ENCODE data around the gene CXCL12. TPM values are rescaled to one million over a fixed set of nuclear protein-coding genes. Genes with fewer than 3 reads are reported as not detected.

Gene CXCL12
- total and polyA plus RNA-seq, 2 experiments from 2014 or later: 341 to 609 TPM

- TF ChIP-seq EZH2 (IDR thresholded peaks at IDR 0.05; ENCODE audit: insufficient read depth, poor library complexity, severe bottlenecking): no peak
- no peak for TF ChIP-seq EZH2phosphoT487 (IDR thresholded peaks at IDR 0.05; ENCODE audit: insufficient read depth, low read depth)
- no peaks in the 10 kb centered on the region for H3K9me2 ChIP-seq (ENCODE audit: insufficient read depth)
- peaks cover 9% of the 10 kb centered on the region for H3K4me1 ChIP-seq (ENCODE audit: insufficient read depth)
- H3F3A ChIP-seq (ENCODE audit: insufficient read depth): peaks cover 61% of the 10 kb centered on the region
- in situ Hi-C loops (cut with MboI): no loop called here
- WGBS, 2 experiments (ENCODE audit: low coverage in 1 of 2, low lambda C conversion rate in 2 of 2, missing lambda C conversion rate in 2 of 2): 85 to 86% methylated on average over 14 of the region's 14 CpGs
- no peak overlapping the region for H3K4me2 ChIP-seq (ENCODE audit: unreplicated experiment)
- no peak overlapping the region for H2AFZ ChIP-seq
- no peak overlapping the region for H3K9ac ChIP-seq
- no peaks in the 10 kb centered on the region for H4K20me1 ChIP-seq (ENCODE audit: insufficient read depth)
- peaks cover 83% of the 10 kb centered on the region for H3K79me2 ChIP-seq (ENCODE audit: insufficient read depth)
- H3K27me3 ChIP-seq (replicated peaks; ENCODE audit: insufficient read depth): no peaks in the 10 kb centered on the region
- H3K27ac ChIP-seq: no peak overlapping the region
- no peak overlapping the region for H3K4me3 ChIP-seq
- H3K36me3 ChIP-seq (ENCODE audit: low read depth): peaks cover 42% of the 10 kb centered on the region
- H3K9me3 ChIP-seq (ENCODE audit: low read depth): no peaks in the 10 kb centered on the region
- DNase-seq: no peak
Observed at GRCh38 chr10:44378626-44379025, 6.3 kb downstream of the CXCL12 start.

DNA sequence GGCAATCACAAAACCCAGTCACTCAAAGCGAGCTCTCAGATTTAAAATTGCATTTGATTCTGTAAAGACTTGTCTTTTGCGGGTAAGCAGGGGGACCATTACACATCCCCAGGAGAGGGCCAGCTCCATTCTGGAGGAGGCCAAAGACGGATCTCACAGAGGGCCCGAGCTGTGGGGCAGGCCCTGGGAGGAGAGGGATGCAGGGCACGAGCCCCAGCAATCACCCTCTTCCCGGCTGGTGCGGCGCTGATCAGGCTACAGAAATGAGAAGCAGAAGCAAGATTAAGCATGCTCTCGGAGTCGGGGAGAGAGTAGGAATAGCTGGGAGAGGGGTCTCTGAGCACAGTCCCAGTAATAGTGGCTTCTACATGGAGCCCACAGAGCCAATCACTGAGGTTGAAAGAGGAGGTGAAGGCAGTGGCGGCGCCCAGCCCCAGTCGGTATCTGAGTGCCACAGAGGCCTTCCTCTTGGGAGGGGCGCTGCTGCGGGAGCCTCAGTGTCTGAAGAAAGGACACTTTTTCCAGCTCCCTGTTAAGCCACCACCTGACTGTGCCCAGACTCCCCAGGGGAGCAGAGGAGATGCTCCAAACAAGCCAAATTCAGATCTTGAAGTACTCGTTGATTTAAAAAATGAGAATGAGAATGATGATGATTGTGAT, 7.1 kb downstream of the CXCL12 start:
- Histone ChIP-seq H3K36me3 (ENCODE audit: low read depth) (peaks cover 47% of the 10 kb centered on the region), H3K9me2 (ENCODE audit: insufficient read depth) (no peaks in the 10 kb centered on the region), H3K9ac (no peak overlapping the region), H4K20me1 (ENCODE audit: insufficient read depth) (no peaks in the 10 kb centered on the region), H3K4me2 (ENCODE audit: unreplicated experiment) (no peak overlapping the region), H3K27ac (no peak overlapping the region), H2AFZ (no peak overlapping the region), H3F3A (ENCODE audit: insufficient read depth) (peaks cover 67% of the 10 kb centered on the region), H3K9me3 (ENCODE audit: low read depth) (no peaks in the 10 kb centered on the region), H3K4me1 (ENCODE audit: insufficient read depth) (peaks cover 7% of the 10 kb centered on the region), H3K4me3 (no peak overlapping the region), H3K27me3 (replicated peaks; ENCODE audit: insufficient read depth) (no peaks in the 10 kb centered on the region), H3K79me2 (ENCODE audit: insufficient read depth) (peaks cover 74% of the 10 kb centered on the region)
- in situ Hi-C loops (cut with MboI): no loop called here
- TF ChIP-seq EZH2 (IDR thresholded peaks at IDR 0.05; ENCODE audit: insufficient read depth, poor library complexity, severe bottlenecking) (no peak), EZH2phosphoT487 (IDR thresholded peaks at IDR 0.05; ENCODE audit: insufficient read depth, low read depth) (no peak)
- WGBS, 2 experiments (ENCODE audit: low coverage in 1 of 2, low lambda C conversion rate in 2 of 2, missing lambda C conversion rate in 2 of 2): 88 to 92% methylated on average over 16 of the region's 16 CpGs
- DNase-seq: no peak

- peaks cover 55% of the 10 kb centered on the region for H3K36me3 ChIP-seq (ENCODE audit: low read depth)
- WGBS, 2 experiments (ENCODE audit: low coverage in 1 of 2, low lambda C conversion rate in 2 of 2, missing lambda C conversion rate in 2 of 2): 63 to 66% methylated on average over 7 of the region's 7 CpGs
- H3K4me1 ChIP-seq (ENCODE audit: insufficient read depth): no peaks in the 10 kb centered on the region
- H3K27me3 ChIP-seq (replicated peaks; ENCODE audit: insufficient read depth): no peaks in the 10 kb centered on the region
- no peaks in the 10 kb centered on the region for H4K20me1 ChIP-seq (ENCODE audit: insufficient read depth)
- in situ Hi-C loops (cut with MboI): no loop called here
- H3K9me3 ChIP-seq (ENCODE audit: low read depth): no peaks in the 10 kb centered on the region
- H3K4me2 ChIP-seq (ENCODE audit: unreplicated experiment): no peak overlapping the region
- no peak overlapping the region for H3K9ac ChIP-seq
- no peak overlapping the region for H2AFZ ChIP-seq
- DNase-seq: no peak
- peaks cover 73% of the 10 kb centered on the region for H3F3A ChIP-seq (ENCODE audit: insufficient read depth)
- no peaks in the 10 kb centered on the region for H3K9me2 ChIP-seq (ENCODE audit: insufficient read depth)
- peaks cover 62% of the 10 kb centered on the region for H3K79me2 ChIP-seq (ENCODE audit: insufficient read depth)
- H3K4me3 ChIP-seq: no peak overlapping the region
- TF ChIP-seq EZH2 (IDR thresholded peaks at IDR 0.05; ENCODE audit: insufficient read depth, poor library complexity, severe bottlenecking) (no peak), EZH2phosphoT487 (IDR thresholded peaks at IDR 0.05; ENCODE audit: insufficient read depth, low read depth) (no peak)
- H3K27ac ChIP-seq: no peak overlapping the region
Observed at GRCh38 chr10:44376472-44377099, 8.3 kb downstream of the CXCL12 start.

DNA sequence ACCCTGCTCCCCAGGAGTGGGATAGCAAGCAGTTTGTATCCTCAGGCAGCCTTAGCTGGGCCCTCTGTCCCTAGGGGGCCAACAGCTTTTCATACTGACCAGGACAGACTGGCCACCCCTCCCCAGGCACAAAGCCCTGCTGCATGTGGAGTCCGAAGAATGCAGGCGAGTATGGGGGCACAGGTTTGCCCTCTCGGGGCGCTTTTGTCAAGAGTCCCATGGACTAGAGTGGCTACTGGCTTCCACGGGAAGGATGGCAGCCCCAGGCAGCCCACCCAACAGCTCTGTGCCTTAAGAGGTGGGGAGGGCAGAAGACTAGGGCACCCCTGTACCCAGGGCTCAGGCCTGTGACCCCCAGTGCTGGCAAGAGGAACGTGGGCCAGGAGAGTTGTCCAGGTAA, 10.7 kb downstream of the CXCL12 start:
- no peaks in the 10 kb centered on the region for H4K20me1 ChIP-seq (ENCODE audit: insufficient read depth)
- H3K9ac ChIP-seq: no peak overlapping the region
- H3K4me1 ChIP-seq (ENCODE audit: insufficient read depth): peaks cover 6% of the 10 kb centered on the region; the same call in 1 of the 2 replicates
- no peak overlapping the region for H2AFZ ChIP-seq
- H3K27me3 ChIP-seq (replicated peaks; ENCODE audit: insufficient read depth): no peaks in the 10 kb centered on the region
- TF ChIP-seq EZH2 (IDR thresholded peaks at IDR 0.05; ENCODE audit: insufficient read depth, poor library complexity, severe bottlenecking) (no peak), EZH2phosphoT487 (IDR thresholded peaks at IDR 0.05; ENCODE audit: insufficient read depth, low read depth) (no peak)
- peaks cover 38% of the 10 kb centered on the region for H3K79me2 ChIP-seq (ENCODE audit: insufficient read depth)
- in situ Hi-C loops (cut with MboI): no loop called here
- H3K4me2 ChIP-seq (ENCODE audit: unreplicated experiment): no peak overlapping the region
- 80 to 82% methylated on average over 6 of the region's 6 CpGs for WGBS, 2 experiments (ENCODE audit: low coverage in 1 of 2, low lambda C conversion rate in 2 of 2, missing lambda C conversion rate in 2 of 2)
- no peak overlapping the region for H3K4me3 ChIP-seq
- no peaks in the 10 kb centered on the region for H3K9me3 ChIP-seq (ENCODE audit: low read depth)
- peaks cover 88% of the 10 kb centered on the region for H3F3A ChIP-seq (ENCODE audit: insufficient read depth)
- DNase-seq: no peak
- H3K36me3 ChIP-seq (ENCODE audit: low read depth): peaks cover 50% of the 10 kb centered on the region
- H3K9me2 ChIP-seq (ENCODE audit: insufficient read depth): no peaks in the 10 kb centered on the region
- H3K27ac ChIP-seq: no peak overlapping the region
